CD4-positive, alpha-beta T cell (primary cell): Measurements from ENCODE around the gene PLXNC1. TPM values are rescaled to one million over a fixed set of nuclear protein-coding genes. Genes with fewer than 3 reads are reported as not detected.

Experiments
- ATAC-seq: fragments of 200-7000 bp; cut with Tn5 transposase; one replicate; pipeline ENCODE4 v1.10.0; 2022; ENCODE audit warnings: mild to moderate bottlenecking; ENCODE audit not compliant: poor library complexity
- CTCF ChIA-PET: fragments of 350-600 bp; sonication (Branson Sonifier 250); formaldehyde crosslinking; loops from one replicate; lab custom pipeline; 2021; ENCODE audit warnings: antibody characterized with exemption, inconsistent platforms; lab: Charles Lee
- POLR2A ChIA-PET: fragments of 350-600 bp; sonication (Branson Sonifier 250); formaldehyde crosslinking; loops from one replicate; lab custom pipeline; 2021; ENCODE audit warnings: antibody characterized with exemption, inconsistent platforms; lab: Charles Lee
- DNase-seq, 14 experiments: peaks; one replicate each; pipeline ENCODE4 v3.0.0-alpha.2; 2013 to 2020; ENCODE audit warnings: mixed read lengths in 2 of 14
- H3K27ac ChIP-seq, 2 donors: one replicate each; pipeline versions ENCODE4 v1.5.1 to v1.7.0; 2013; ENCODE audit warnings: low read length in 2 of 2, low read depth in 1 of 2, mild to moderate bottlenecking in 1 of 2
- H3K27me3 ChIP-seq, 2 experiments: 1 replicate in 1 of 2; 2 replicates in 1 of 2; pipeline versions ENCODE4 v1.6.1 to v1.7.0; 2013; ENCODE audit warnings: low read length in 2 of 2, control low read depth in 1 of 2, mild to moderate bottlenecking in 1 of 2, moderate library complexity in 1 of 2; ENCODE audit not compliant: insufficient read depth in 2 of 2, control insufficient read depth in 1 of 2
- H3K36me3 ChIP-seq: one replicate; pipeline ENCODE4 v1.6.1; 2013; ENCODE audit warnings: low read length, control low read depth; ENCODE audit not compliant: insufficient read depth
- H3K4me1 ChIP-seq: one replicate; pipeline ENCODE4 v1.6.1; 2013; ENCODE audit warnings: low read length, control low read depth; ENCODE audit not compliant: insufficient read depth
- H3K4me3 ChIP-seq: one replicate; pipeline ENCODE4 v1.5.1; 2013; ENCODE audit warnings: mild to moderate bottlenecking, low read length, moderate library complexity
- H3K9me3 ChIP-seq, 2 experiments: 1 replicate in 1 of 2; 2 replicates in 1 of 2; pipeline versions ENCODE4 v1.6.1 to v1.7.0; 2013; ENCODE audit warnings: low read length in 2 of 2, mild to moderate bottlenecking in 2 of 2, control low read depth in 1 of 2, moderate library complexity in 1 of 2; ENCODE audit not compliant: control insufficient read depth in 1 of 2, insufficient read depth in 1 of 2
- H3K27ac Mint-ChIP-seq: one replicate; pipeline ENCODE4 v1.8.0; 2020; ENCODE audit warnings: mixed read lengths
- H3K27me3 Mint-ChIP-seq: one replicate; pipeline ENCODE4 v1.8.0; 2021; ENCODE audit warnings: mixed read lengths
- H3K36me3 Mint-ChIP-seq: one replicate; pipeline ENCODE4 v1.8.0; 2021; ENCODE audit warnings: low read depth, mixed read lengths
- H3K4me1 Mint-ChIP-seq: one replicate; pipeline ENCODE4 v1.8.0; 2021; ENCODE audit warnings: low read depth, mixed read lengths
- H3K4me3 Mint-ChIP-seq: one replicate; pipeline ENCODE4 v1.8.0; 2020; ENCODE audit warnings: mild to moderate bottlenecking, mixed read lengths
- H3K9me3 Mint-ChIP-seq: one replicate; pipeline ENCODE4 v1.8.0; 2020; ENCODE audit warnings: mixed read lengths
- CTCF ChIP-seq: fragments of 200-600 bp; IDR thresholded peaks from one replicate; pipeline ENCODE4 v1.8.0; 2022; ENCODE audit warnings: antibody characterized with exemption, mild to moderate bottlenecking
- intact Hi-C, 2 experiments: fragments of 100-400 bp; cut with DNase I in 1 of 2; cut with micrococcal nuclease in 1 of 2; formaldehyde crosslinking; loops; one replicate each; pipeline versions ENCODE4 v1.15.1 to v1.9.0; 2023 to 2025; cut with DNase I, micrococcal nuclease
- total RNA-seq, 174 experiments: library from RNA in 2 of 174; stranded (reverse) in 2 of 174; gene quantifications; one replicate each; pipeline ENCODE4 v1.2.3 and lab custom pipeline; 2021 to 2026

Gene PLXNC1
- total RNA-seq, 2 experiments from 2014 or later = 5.2 to 5.3 TPM

- Histone ChIP-seq H3K4me3 (no peak overlapping the region), H3K36me3 (no peaks in the 10 kb centered on the region), H3K9me3 (no peaks in the 10 kb centered on the region), H3K4me1 (peaks cover 21% of the 10 kb centered on the region), H3K27ac (no peak overlapping the region), H3K27me3 (no peaks in the 10 kb centered on the region)
- ChIA-PET POLR2A (interaction anchor here (0.7 kb wide), 1 partner anchor 81 kb away, joined by 4 read pairs; no protein-coding TSS in a partner anchor), CTCF (no interaction called here)
- Mint-ChIP-seq H3K4me1 (peaks cover 32% of the 10 kb centered on the region), H3K36me3 (peaks cover 8% of the 10 kb centered on the region), H3K9me3 (no peaks in the 10 kb centered on the region), H3K27me3 (no peaks in the 10 kb centered on the region), H3K4me3 (no peak overlapping the region), H3K27ac (no peak overlapping the region)
- ATAC-seq (no peak), DNase-seq (no peak)
- intact Hi-C loops = no loop called here
- no peak for TF ChIP-seq CTCF
Observed at GRCh38 chr12:94178054-94178453, 29.7 kb downstream of the PLXNC1 start.

- no peak overlapping the region for H3K4me3 Mint-ChIP-seq
- no peaks in the 10 kb centered on the region for H3K27me3 Mint-ChIP-seq
- H3K4me1 Mint-ChIP-seq = peaks cover 24% of the 10 kb centered on the region
- Histone ChIP-seq H3K9me3 (no peaks in the 10 kb centered on the region), H3K4me1 (peaks cover 17% of the 10 kb centered on the region), H3K36me3 (no peaks in the 10 kb centered on the region), H3K27me3 (no peaks in the 10 kb centered on the region), H3K27ac (no peak overlapping the region), H3K4me3 (no peak overlapping the region)
- TF ChIP-seq CTCF = no peak
- H3K9me3 Mint-ChIP-seq = no peaks in the 10 kb centered on the region
- DNase-seq = no peak
- ATAC-seq = no peak
- ChIA-PET CTCF (no interaction called here), POLR2A (no interaction called here)
- intact Hi-C loops = no loop called here
- peaks cover 12% of the 10 kb centered on the region for H3K36me3 Mint-ChIP-seq
- H3K27ac Mint-ChIP-seq = no peak overlapping the region
Observed at GRCh38 chr12:94178882-94179281, 30.5 kb downstream of the PLXNC1 start.

- CTCF ChIA-PET = no interaction called here
Observed at GRCh38 chr12:94179723-94180122, 31.3 kb downstream of the PLXNC1 start.

More at GRCh38 chr12:94179723-94180122, 31.3 kb downstream of the PLXNC1 start:
- Mint-ChIP-seq H3K4me1 (peaks cover 16% of the 10 kb centered on the region), H3K36me3 (peaks cover 12% of the 10 kb centered on the region), H3K27me3 (no peaks in the 10 kb centered on the region), H3K4me3 (no peak overlapping the region), H3K27ac (no peak overlapping the region), H3K9me3 (no peaks in the 10 kb centered on the region)
- peaks cover 9% of the 10 kb centered on the region for H3K4me1 ChIP-seq
- intact Hi-C loops = no loop called here
- no peaks in the 10 kb centered on the region for H3K9me3 ChIP-seq
- H3K36me3 ChIP-seq = no peaks in the 10 kb centered on the region
- H3K4me3 ChIP-seq = no peak overlapping the region
- POLR2A ChIA-PET = no interaction called here
- ATAC-seq (no peak), DNase-seq (no peak)
- H3K27ac ChIP-seq = no peak overlapping the region
- no peak for TF ChIP-seq CTCF
- H3K27me3 ChIP-seq = no peaks in the 10 kb centered on the region
